ENCODE measurements around the gene WFDC5.

WFDC5 gene

GRCh38 chr20:45153752-45154151 lies 38.8 kb upstream of the WFDC5 start:
- POLR2A ChIA-PET = no interaction called here
- Histone ChIP-seq H3K36me3 (ENCODE audit: control insufficient read depth in 2 of 2, insufficient read depth in 1 of 2, low read length in 2 of 2) (no peaks in the 10 kb centered on the region), H3K4me3 (ENCODE audit: low read depth, low read length) (no peak overlapping the region), H3K4me1 (ENCODE audit: control insufficient read depth, insufficient read depth, low read length) (no peaks in the 10 kb centered on the region), H3K27ac (ENCODE audit: extremely low read depth, low read depth, low read length) (no peak overlapping the region), H3K9me3 (ENCODE audit: control insufficient read depth, insufficient read depth, low read depth, low read length) (no peaks in the 10 kb centered on the region)
- CTCF ChIA-PET = interaction anchor here (1.1 kb wide), 1 partner anchor 139 kb away, joined by 4 read pairs; no protein-coding TSS in a partner anchor
- TF ChIP-seq HOXC10 (CRISPR knock-in tag; IDR thresholded peaks at IDR 0.05) (no peak), ZNF169 (tag by site-specific recombination; IDR thresholded peaks at IDR 0.05) (no peak), ZNF24 (tag by site-specific recombination; IDR thresholded peaks at IDR 0.05) (no peak), ZNF366 (tag by site-specific recombination; conservative IDR thresholded peaks at IDR 0.05) (no peak), ZNF2 (tag by site-specific recombination; IDR thresholded peaks at IDR 0.05) (no peak), ZNF501 (tag by site-specific recombination; IDR thresholded peaks at IDR 0.05) (no peak), ZSCAN30 (tag by site-specific recombination; IDR thresholded peaks at IDR 0.05) (no peak), ZNF112 (tag by site-specific recombination; IDR thresholded peaks at IDR 0.05) (no peak)
- TF ChIP-seq, protein P1, sequence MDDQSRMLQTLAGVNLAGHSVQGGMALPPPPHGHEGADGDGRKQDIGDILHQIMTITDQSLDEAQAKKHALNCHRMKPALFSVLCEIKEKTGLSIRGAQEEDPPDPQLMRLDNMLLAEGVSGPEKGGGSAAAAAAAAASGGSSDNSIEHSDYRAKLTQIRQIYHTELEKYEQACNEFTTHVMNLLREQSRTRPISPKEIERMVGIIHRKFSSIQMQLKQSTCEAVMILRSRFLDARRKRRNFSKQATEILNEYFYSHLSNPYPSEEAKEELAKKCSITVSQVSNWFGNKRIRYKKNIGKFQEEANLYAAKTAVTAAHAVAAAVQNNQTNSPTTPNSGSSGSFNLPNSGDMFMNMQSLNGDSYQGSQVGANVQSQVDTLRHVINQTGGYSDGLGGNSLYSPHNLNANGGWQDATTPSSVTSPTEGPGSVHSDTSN (CRISPR knock-in tag; IDR thresholded peaks at IDR 0.05) = no peak
- TF ChIP-seq, protein P2, sequence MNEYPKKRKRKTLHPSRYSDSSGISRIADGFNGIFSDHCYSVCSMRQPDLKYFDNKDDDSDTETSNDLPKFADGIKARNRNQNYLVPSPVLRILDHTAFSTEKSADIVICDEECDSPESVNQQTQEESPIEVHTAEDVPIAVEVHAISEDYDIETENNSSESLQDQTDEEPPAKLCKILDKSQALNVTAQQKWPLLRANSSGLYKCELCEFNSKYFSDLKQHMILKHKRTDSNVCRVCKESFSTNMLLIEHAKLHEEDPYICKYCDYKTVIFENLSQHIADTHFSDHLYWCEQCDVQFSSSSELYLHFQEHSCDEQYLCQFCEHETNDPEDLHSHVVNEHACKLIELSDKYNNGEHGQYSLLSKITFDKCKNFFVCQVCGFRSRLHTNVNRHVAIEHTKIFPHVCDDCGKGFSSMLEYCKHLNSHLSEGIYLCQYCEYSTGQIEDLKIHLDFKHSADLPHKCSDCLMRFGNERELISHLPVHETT (tag by site-specific recombination; IDR thresholded peaks at IDR 0.05) = no peak

DNA sequence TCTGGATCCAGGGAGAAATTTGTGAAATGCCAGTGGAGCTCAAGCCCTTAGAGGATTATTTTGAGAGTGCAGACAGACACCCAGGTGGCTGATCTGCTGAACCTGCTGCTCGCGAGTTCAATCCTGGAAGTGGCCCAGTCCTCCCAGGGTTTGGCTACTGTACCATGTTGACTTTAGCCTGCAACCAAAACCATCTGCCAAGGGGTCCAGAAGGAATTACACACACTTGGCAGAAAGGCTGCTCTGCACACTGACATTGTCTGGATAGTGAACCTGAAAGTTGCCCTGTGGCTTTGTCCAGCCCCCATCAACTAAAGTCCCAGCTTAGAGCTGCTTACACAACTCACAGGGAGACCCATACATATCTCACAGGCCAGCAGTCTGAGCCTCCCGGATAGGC lies 38.2 kb upstream of the WFDC5 start:
- ChIA-PET CTCF (no interaction called here), POLR2A (no interaction called here)
- TF ChIP-seq REPIN1 (tag by site-specific recombination; IDR thresholded peaks at IDR 0.05; ENCODE audit: low read depth) (no peak), ZNF311 (tag by site-specific recombination; IDR thresholded peaks at IDR 0.05; ENCODE audit: borderline replicate concordance) (no peak), ZIC2 (tag by site-specific recombination; IDR thresholded peaks at IDR 0.05) (no peak), PATZ1 (tag by site-specific recombination; IDR thresholded peaks at IDR 0.05) (no peak), ZNF302 (tag by site-specific recombination; IDR thresholded peaks at IDR 0.05; ENCODE audit: low read depth) (no peak), OVOL3 (tag by site-specific recombination; IDR thresholded peaks at IDR 0.05) (no peak), ZBTB21 (tag by site-specific recombination; IDR thresholded peaks at IDR 0.05) (no peak), ZNF596 (tag by site-specific recombination; IDR thresholded peaks at IDR 0.05) (no peak), ZNF155 (tag by site-specific recombination; IDR thresholded peaks at IDR 0.05) (no peak), RBAK (tag by site-specific recombination; IDR thresholded peaks at IDR 0.05) (no peak), ZNF23 (tag by site-specific recombination; IDR thresholded peaks at IDR 0.05; ENCODE audit: borderline replicate concordance) (no peak)
- TF ChIP-seq, protein P3, sequence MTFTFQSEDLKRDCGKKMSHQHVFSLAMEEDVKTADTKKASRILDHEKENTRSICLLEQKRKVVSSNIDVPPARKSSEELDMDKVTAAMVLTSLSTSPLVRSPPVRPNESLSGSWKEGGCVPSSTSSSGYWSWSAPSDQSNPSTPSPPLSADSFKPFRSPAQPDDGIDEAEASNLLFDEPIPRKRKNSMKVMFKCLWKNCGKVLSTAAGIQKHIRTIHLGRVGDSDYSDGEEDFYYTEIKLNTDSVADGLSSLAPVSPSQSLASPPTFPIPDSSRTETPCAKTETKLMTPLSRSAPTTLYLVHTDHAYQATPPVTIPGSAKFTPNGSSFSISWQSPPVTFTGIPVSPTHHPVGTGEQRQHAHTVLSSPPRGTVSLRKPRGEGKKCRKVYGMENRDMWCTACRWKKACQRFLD (tag by site-specific recombination; IDR thresholded peaks at IDR 0.05) = no peak
- TF ChIP-seq, protein P4, sequence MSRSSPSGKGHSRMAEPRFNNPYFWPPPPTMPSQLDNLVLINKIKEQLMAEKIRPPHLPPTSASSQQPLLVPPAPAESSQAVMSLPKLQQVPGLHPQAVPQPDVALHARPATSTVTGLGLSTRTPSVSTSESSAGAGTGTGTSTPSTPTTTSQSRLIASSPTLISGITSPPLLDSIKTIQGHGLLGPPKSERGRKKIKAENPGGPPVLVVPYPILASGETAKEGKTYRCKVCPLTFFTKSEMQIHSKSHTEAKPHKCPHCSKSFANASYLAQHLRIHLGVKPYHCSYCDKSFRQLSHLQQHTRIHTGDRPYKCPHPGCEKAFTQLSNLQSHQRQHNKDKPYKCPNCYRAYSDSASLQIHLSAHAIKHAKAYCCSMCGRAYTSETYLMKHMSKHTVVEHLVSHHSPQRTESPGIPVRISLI (tag by site-specific recombination; IDR thresholded peaks at IDR 0.05) = no peak
- TF ChIP-seq, protein P5, sequence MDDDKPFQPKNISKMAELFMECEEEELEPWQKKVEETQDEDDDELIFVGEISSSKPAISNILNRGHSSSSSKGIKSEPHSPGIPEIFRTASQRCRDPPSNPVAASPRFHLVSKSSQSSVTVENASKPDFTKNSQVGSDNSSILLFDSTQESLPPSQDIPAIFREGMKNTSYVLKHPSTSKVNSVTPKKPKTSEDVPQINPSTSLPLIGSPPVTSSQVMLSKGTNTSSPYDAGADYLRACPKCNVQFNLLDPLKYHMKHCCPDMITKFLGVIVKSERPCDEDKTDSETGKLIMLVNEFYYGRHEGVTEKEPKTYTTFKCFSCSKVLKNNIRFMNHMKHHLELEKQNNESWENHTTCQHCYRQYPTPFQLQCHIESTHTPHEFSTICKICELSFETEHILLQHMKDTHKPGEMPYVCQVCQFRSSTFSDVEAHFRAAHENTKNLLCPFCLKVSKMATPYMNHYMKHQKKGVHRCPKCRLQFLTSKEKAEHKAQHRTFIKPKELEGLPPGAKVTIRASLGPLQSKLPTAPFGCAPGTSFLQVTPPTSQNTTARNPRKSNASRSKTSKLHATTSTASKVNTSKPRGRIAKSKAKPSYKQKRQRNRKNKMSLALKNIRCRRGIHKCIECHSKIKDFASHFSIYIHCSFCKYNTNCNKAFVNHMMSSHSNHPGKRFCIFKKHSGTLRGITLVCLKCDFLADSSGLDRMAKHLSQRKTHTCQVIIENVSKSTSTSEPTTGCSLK (tag by site-specific recombination; IDR thresholded peaks at IDR 0.05) = no peak
- TF ChIP-seq, protein P1 (CRISPR knock-in tag; IDR thresholded peaks at IDR 0.05) = no peak

More for the DNA sequence above, 38.2 kb upstream of the WFDC5 start:
- no peak overlapping the region for H3K27ac ChIP-seq (ENCODE audit: extremely low read depth, low read depth, low read length)
- no peaks in the 10 kb centered on the region for H3K9me3 ChIP-seq (ENCODE audit: control insufficient read depth, insufficient read depth, low read depth, low read length)
- no peaks in the 10 kb centered on the region for H3K36me3 ChIP-seq (ENCODE audit: control insufficient read depth in 2 of 2, insufficient read depth in 1 of 2, low read length in 2 of 2)
- no peaks in the 10 kb centered on the region for H3K4me1 ChIP-seq (ENCODE audit: control insufficient read depth, insufficient read depth, low read length)
- H3K4me3 ChIP-seq (ENCODE audit: low read depth, low read length) = no peak overlapping the region
